H1 (cell line): ENCODE results near the gene PACRGL. TPM values are rescaled to one million over a fixed set of nuclear protein-coding genes. Genes with fewer than 3 reads are reported as not detected.

Experiments
- CTCF ChIA-PET: fragments of 300-600 bp; sonication (Branson Sonifier 250); formaldehyde crosslinking; loops from one replicate; lab custom pipeline; 2021; ENCODE audit not compliant: partially characterized antibody; lab: Charles Lee
- POLR2A ChIA-PET: fragments of 300-600 bp; sonication (Branson Sonifier 250); formaldehyde crosslinking; loops from one replicate; lab custom pipeline; 2021; ENCODE audit warnings: inconsistent platforms; ENCODE audit not compliant: partially characterized antibody; lab: Charles Lee
- DNase-seq, 2 experiments: peaks; one replicate each; pipeline versions ENCODE4 v3.0.0 to v3.0.0-alpha.2; 2010 to 2022; ENCODE audit warnings: low spot score in 2 of 2, low read depth in 1 of 2, mixed read lengths in 1 of 2
- FAIRE-seq: peaks from 2 replicates; lab custom pipeline; 2011; peaks lifted over from hg19 to GRCh38; lab: Jason Lieb, UNC
- H2AFZ ChIP-seq: 2 replicates; pipeline ENCODE4 v1.8.1; 2012; ENCODE audit warnings: low read length, inconsistent platforms
- H2AK5ac ChIP-seq: 2 replicates; pipeline ENCODE4 v1.6.1; 2013; ENCODE audit warnings: low read depth, low read length
- H2BK120ac ChIP-seq: replicated peaks from 2 replicates; pipeline ENCODE3; 2013; ENCODE audit warnings: low read depth, low read length, inconsistent platforms
- H2BK12ac ChIP-seq: 2 replicates; pipeline ENCODE4 v1.6.1; 2013; ENCODE audit warnings: low read depth, low read length
- H2BK15ac ChIP-seq: 2 replicates; pipeline ENCODE4 v1.6.1; 2013; ENCODE audit warnings: low read length
- H2BK20ac ChIP-seq: 2 replicates; pipeline ENCODE4 v1.6.1; 2013; ENCODE audit warnings: low read length
- H2BK5ac ChIP-seq: 2 replicates; pipeline ENCODE4 v1.6.1; 2013; ENCODE audit warnings: low read depth, low read length
- H3K14ac ChIP-seq: 2 replicates; pipeline ENCODE4 v1.6.1; 2013; ENCODE audit warnings: inconsistent platforms; ENCODE audit not compliant: insufficient read length
- H3K18ac ChIP-seq: 2 replicates; pipeline ENCODE4 v1.6.1; 2013; ENCODE audit warnings: low read length; ENCODE audit errors: extremely low read depth
- H3K23ac ChIP-seq: 2 replicates; pipeline ENCODE4 v1.6.1; 2013; ENCODE audit warnings: inconsistent platforms; ENCODE audit not compliant: insufficient read length
- H3K23me2 ChIP-seq: 2 replicates; pipeline ENCODE4 v1.6.1; 2013; ENCODE audit warnings: low read depth, low read length
- H3K27ac ChIP-seq: 2 replicates; pipeline ENCODE4 v1.6.1; 2011; ENCODE audit warnings: low read depth, low read length, inconsistent platforms
- H3K27me3 ChIP-seq, 4 experiments: replicated peaks in 1 of 4; 1 replicate in 1 of 4; 2 replicates in 3 of 4; pipeline versions ENCODE4 v1.6.1 to v1.8.1; 2011 to 2013; ENCODE audit warnings: low read length in 3 of 4, mild to moderate bottlenecking in 3 of 4, inconsistent platforms in 2 of 4, mixed read lengths in 2 of 4, moderate library complexity in 1 of 4; ENCODE audit not compliant: control insufficient read depth in 3 of 4, insufficient read depth in 3 of 4; ENCODE audit errors: extremely low read depth in 1 of 4
- H3K36me3 ChIP-seq, 4 experiments: 2 replicates each; pipeline versions ENCODE4 v1.6.1 to v1.8.1; 2011 to 2013; ENCODE audit warnings: mild to moderate bottlenecking in 4 of 4, low read length in 3 of 4, moderate library complexity in 2 of 4, control low read depth in 1 of 4, inconsistent platforms in 1 of 4; ENCODE audit not compliant: insufficient read depth in 4 of 4, control insufficient read depth in 2 of 4
- H3K4ac ChIP-seq: replicated peaks from 2 replicates; pipeline ENCODE3; 2013; ENCODE audit warnings: low read length, low read depth, mixed read lengths, inconsistent platforms; ENCODE audit not compliant: insufficient read length
- H3K4me1 ChIP-seq, 4 experiments: replicated peaks in 1 of 4; 1 replicate in 1 of 4; 2 replicates in 3 of 4; pipeline versions ENCODE4 v1.6.1 to v1.8.1; 2011 to 2013; ENCODE audit warnings: low read length in 3 of 4, inconsistent platforms in 2 of 4, mixed read lengths in 1 of 4; ENCODE audit not compliant: insufficient read depth in 4 of 4, control insufficient read depth in 3 of 4
- H3K4me2 ChIP-seq, 2 experiments: 2 replicates each; pipeline versions ENCODE4 v1.6.1 to v1.8.1; 2011 to 2013; ENCODE audit warnings: low read depth in 2 of 2, low read length in 2 of 2, control low read depth in 1 of 2, inconsistent platforms in 1 of 2, mild to moderate bottlenecking in 1 of 2; ENCODE audit not compliant: insufficient read depth in 1 of 2
- H3K4me3 ChIP-seq, 4 experiments: fragments of 200-600, 300-600 bp in 1 of 4; sonication (generic), shearing (Covaris generic), sonication (Bioruptor Twin) in 1 of 4; 2 replicates each; pipeline versions ENCODE4 v1.5.1 to v1.8.1; 2011 to 2016; ENCODE audit warnings: low read length in 4 of 4, low read depth in 3 of 4, control low read depth in 2 of 4, inconsistent platforms in 2 of 4, mild to moderate bottlenecking in 2 of 4, mixed read lengths in 1 of 4, moderate library complexity in 1 of 4; ENCODE audit not compliant: insufficient read depth in 2 of 4; ENCODE audit errors: extremely low read depth in 1 of 4
- H3K56ac ChIP-seq: replicated peaks from 2 replicates; pipeline ENCODE3; 2013; ENCODE audit warnings: low read depth, mild to moderate bottlenecking, mixed read lengths, low read length, inconsistent platforms; ENCODE audit not compliant: insufficient read length
- H3K79me1 ChIP-seq: 2 replicates; pipeline ENCODE4 v1.6.1; 2013; ENCODE audit warnings: low read depth, low read length, control low read depth
- H3K79me2 ChIP-seq, 2 experiments: 2 replicates each; pipeline versions ENCODE4 v1.6.1 to v1.8.1; 2012 to 2013; ENCODE audit warnings: low read length in 2 of 2, mild to moderate bottlenecking in 2 of 2, inconsistent platforms in 1 of 2; ENCODE audit not compliant: insufficient read depth in 2 of 2, control insufficient read depth in 1 of 2
- H3K9ac ChIP-seq, 4 experiments: replicated peaks in 1 of 4; 1 replicate in 1 of 4; 2 replicates in 3 of 4; pipeline versions ENCODE4 v1.6.1 to v1.8.1; 2011 to 2013; ENCODE audit warnings: low read depth in 3 of 4, low read length in 3 of 4, control low read depth in 2 of 4, mild to moderate bottlenecking in 2 of 4, moderate library complexity in 2 of 4, inconsistent platforms in 1 of 4; ENCODE audit errors: extremely low read depth in 1 of 4
- H3K9me3 ChIP-seq, 2 experiments: 2 replicates each; pipeline versions ENCODE4 v1.6.1 to v1.8.1; 2012 to 2013; ENCODE audit warnings: mild to moderate bottlenecking in 2 of 2, moderate library complexity in 2 of 2, control low read depth in 1 of 2, inconsistent platforms in 1 of 2, low read depth in 1 of 2, low read length in 1 of 2, mixed read lengths in 1 of 2; ENCODE audit not compliant: insufficient read depth in 2 of 2
- H4K20me1 ChIP-seq, 2 experiments: replicated peaks in 1 of 2; 2 replicates each; pipeline versions ENCODE3 to v1.8.1; 2011 to 2013; ENCODE audit warnings: inconsistent platforms in 2 of 2, low read length in 2 of 2, mild to moderate bottlenecking in 1 of 2; ENCODE audit not compliant: insufficient read depth in 2 of 2, control insufficient read depth in 1 of 2
- H4K5ac ChIP-seq: 2 replicates; pipeline ENCODE4 v1.6.1; 2013; ENCODE audit warnings: low read length, low read depth, mixed read lengths, inconsistent platforms; ENCODE audit not compliant: insufficient read length
- H4K8ac ChIP-seq: 2 replicates; pipeline ENCODE4 v1.8.0; 2013; ENCODE audit warnings: mild to moderate bottlenecking, moderate library complexity, low read length, inconsistent platforms; ENCODE audit not compliant: insufficient read depth; ENCODE audit errors: extremely low read depth
- H4K91ac ChIP-seq: replicated peaks from 2 replicates; pipeline ENCODE3; 2013; ENCODE audit warnings: low read length, mixed read lengths, inconsistent platforms; ENCODE audit not compliant: insufficient read length
- CBX8 ChIP-seq: fragments of 300-800, 300-1000 bp; sonication (generic); IDR thresholded peaks from 2 replicates; pipeline ENCODE4 v1.7.1; 2016; ENCODE audit warnings: low read depth, low read length, borderline replicate concordance
- CEBPB ChIP-seq: IDR thresholded peaks from 2 replicates; pipeline ENCODE4 v1.6.1; 2012; ENCODE audit warnings: low read depth, low read length
- CHD2 ChIP-seq: IDR thresholded peaks from 2 replicates; pipeline ENCODE4 v1.6.1; 2012; ENCODE audit warnings: low read length, improper control_type of control experiment
- CREB1 ChIP-seq: IDR thresholded peaks from 2 replicates; pipeline ENCODE4 v1.6.1; 2012; ENCODE audit warnings: inconsistent platforms
- HDAC2 ChIP-seq, 2 experiments: fragments of 300-600 bp in 1 of 2; sonication (generic) in 1 of 2; IDR thresholded peaks; 2 replicates each; pipeline ENCODE4 v1.6.1; 2011 to 2012; ENCODE audit warnings: low read depth in 2 of 2, low read length in 2 of 2, mild to moderate bottlenecking in 2 of 2, moderate library complexity in 2 of 2, borderline replicate concordance in 1 of 2, inconsistent platforms in 1 of 2
- KDM1A ChIP-seq: fragments of 200-600, 300-600 bp; sonication (generic); IDR thresholded peaks from 2 replicates; pipeline ENCODE4 v1.7.1; 2016; ENCODE audit warnings: mild to moderate bottlenecking, low read length, borderline replicate concordance
- KDM5A ChIP-seq: fragments of 200-600 bp; IDR thresholded peaks from 2 replicates; pipeline ENCODE4 v1.7.1; 2012; ENCODE audit warnings: mild to moderate bottlenecking, low read length, inconsistent platforms, mixed read lengths
- MAFK ChIP-seq: IDR thresholded peaks from 2 replicates; pipeline ENCODE4 v1.6.1; 2012; ENCODE audit warnings: low read depth, mild to moderate bottlenecking, improper control_type of control experiment, low read length
- SIX5 ChIP-seq: IDR thresholded peaks from 2 replicates; pipeline ENCODE4 v1.6.1; 2011; ENCODE audit warnings: mild to moderate bottlenecking, low read depth, low read length
- SP2 ChIP-seq: IDR thresholded peaks from 2 replicates; pipeline ENCODE4 v1.6.1; 2012; ENCODE audit warnings: mild to moderate bottlenecking, low read length, inconsistent platforms
- WGBS, 2 experiments: shearing (Covaris generic) in 1 of 2; methylation state at CpG; one replicate each; pipeline versions ENCODE4 v1.1.6 to v1.1.7; 2013 to 2015; ENCODE audit warnings: low lambda C conversion rate in 2 of 2, mixed read lengths in 2 of 2, inconsistent platforms in 1 of 2, low coverage in 1 of 2, missing lambda C conversion rate in 1 of 2; ENCODE audit not compliant: insufficient replicate concordance in 2 of 2, insufficient coverage in 1 of 2, insufficient read length in 1 of 2; ENCODE audit errors: extremely low coverage in 1 of 2, missing lambda C conversion rate in 1 of 2; 5-methylcytosine and 5-hydroxymethylcytosine counted together
- polyA plus RNA-seq, 7 experiments: library from polyadenylated mRNA; depleted of rRNA in 3 of 7; stranded (reverse) in 5 of 7; unstranded in 2 of 7; fragments of >200 nt in 5 of 7; fragments of 200-250 nt in 2 of 7; gene quantifications; 1 replicate in 5 of 7; 2 replicates in 1 of 7; 4 replicates in 1 of 7; pipeline versions ENCODE4 v1.2.1 to v1.2.3, GENCODE V29; 2011 to 2013; ENCODE audit warnings: missing spikeins in 2 of 7, mixed read lengths in 2 of 7
- total RNA-seq: library from RNA; stranded (reverse); fragmentation: NEBNext Ultra II Directional; extraction: Animal tissue kit (Norgen Biotek cat#: 25700); gene quantifications from 2 replicates; pipeline ENCODE4 v1.2.1, GENCODE V29; 2021
- TF ChIP-seq, protein P1 (sequence below): IDR thresholded peaks from 2 replicates; pipeline ENCODE4 v1.6.1; 2012; ENCODE audit warnings: low read length, inconsistent platforms

The PACRGL gene
- total and polyA plus RNA-seq, 2 of the 8 experiments (the other 6 are each of a cell fraction or from before 2014, with no cell fraction given): 7.0 to 13.7 TPM

DNA sequence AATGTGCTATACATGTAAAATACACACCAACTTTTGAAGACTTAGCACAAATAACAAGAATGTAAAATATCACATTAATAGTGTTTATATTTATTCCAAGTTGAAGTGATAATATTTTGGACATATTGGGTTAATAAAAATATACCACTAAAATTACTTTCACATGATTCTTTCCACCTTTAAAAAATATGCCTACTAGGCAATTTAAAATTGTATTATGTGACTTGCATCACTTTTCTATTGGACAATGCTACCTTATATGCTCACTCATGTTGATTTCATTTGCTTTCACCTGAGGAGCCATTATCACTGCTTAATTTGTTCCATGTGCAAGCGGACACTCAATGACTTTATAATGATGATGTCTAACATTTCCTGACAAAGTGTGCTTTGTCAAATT is 3.4 kb upstream of the PACRGL start:
- Histone ChIP-seq H3K23me2 (no peaks in the 10 kb centered on the region; the same call in 1 of the 2 replicates), H3K23ac (no peak overlapping the region), H3K56ac (no peak overlapping the region), H3K79me1 (no peaks in the 10 kb centered on the region; the same call in 1 of the 2 replicates), H3K4ac (no peak overlapping the region), H4K8ac (no peak overlapping the region), H3K27me3 (no peaks in the 10 kb centered on the region; a peak in 1 of 7 replicates), H3K4me1 (peaks cover 0 to 5% (median 2%) of the 10 kb centered on the region in 4 experiments; a peak in 4 of 7 replicates), H3K79me2 (peaks cover 0 to 14% of the 10 kb centered on the region in 2 experiments; a peak in 3 of 4 replicates), H3K4me3 (no peak overlapping the region), H3K9ac (no peak overlapping the region), H3K14ac (no peak overlapping the region), H2AFZ (no peak overlapping the region), H3K18ac (no peak overlapping the region), H2BK12ac (no peak overlapping the region), H3K4me2 (no peak overlapping the region), H4K91ac (no peak overlapping the region), H2BK120ac (no peak overlapping the region), H2BK5ac (no peak overlapping the region), H2AK5ac (no peak overlapping the region), H3K9me3 (no peaks in the 10 kb centered on the region), H3K36me3 (no peaks in the 10 kb centered on the region), H3K27ac (no peak overlapping the region), H4K5ac (no peak overlapping the region), H4K20me1 (no peaks in the 10 kb centered on the region), H2BK15ac (no peak overlapping the region), H2BK20ac (no peak overlapping the region)
- ChIA-PET POLR2A (no interaction called here), CTCF (interaction anchor here (1.4 kb wide), 1 partner anchor 12 kb away, joined by 3 read pairs; no protein-coding TSS in a partner anchor)
- DNase-seq (no peak), FAIRE-seq (no peak)
- 83% methylated on average over 1 of the region's 1 CpG; no CpG with 5 or more reads in 1 of the 2 experiments for WGBS, 2 experiments
- TF ChIP-seq KDM5A (no peak), CREB1 (no peak), KDM1A (no peak), SP2 (no peak), MAFK (no peak), HDAC2 (IDR thresholded peaks at IDR 0.05; ENCODE audit: borderline replicate concordance in 1 of 2, low read depth in 2 of 2, low read length in 2 of 2) (no peak), CEBPB (no peak), SIX5 (no peak), CBX8 (no peak), CHD2 (no peak)
- TF ChIP-seq, protein P1, sequence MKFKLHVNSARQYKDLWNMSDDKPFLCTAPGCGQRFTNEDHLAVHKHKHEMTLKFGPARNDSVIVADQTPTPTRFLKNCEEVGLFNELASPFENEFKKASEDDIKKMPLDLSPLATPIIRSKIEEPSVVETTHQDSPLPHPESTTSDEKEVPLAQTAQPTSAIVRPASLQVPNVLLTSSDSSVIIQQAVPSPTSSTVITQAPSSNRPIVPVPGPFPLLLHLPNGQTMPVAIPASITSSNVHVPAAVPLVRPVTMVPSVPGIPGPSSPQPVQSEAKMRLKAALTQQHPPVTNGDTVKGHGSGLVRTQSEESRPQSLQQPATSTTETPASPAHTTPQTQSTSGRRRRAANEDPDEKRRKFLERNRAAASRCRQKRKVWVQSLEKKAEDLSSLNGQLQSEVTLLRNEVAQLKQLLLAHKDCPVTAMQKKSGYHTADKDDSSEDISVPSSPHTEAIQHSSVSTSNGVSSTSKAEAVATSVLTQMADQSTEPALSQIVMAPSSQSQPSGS: no peak
